Measurements from ENCODE around the gene ASIC4.

ASIC4 gene

DNA sequence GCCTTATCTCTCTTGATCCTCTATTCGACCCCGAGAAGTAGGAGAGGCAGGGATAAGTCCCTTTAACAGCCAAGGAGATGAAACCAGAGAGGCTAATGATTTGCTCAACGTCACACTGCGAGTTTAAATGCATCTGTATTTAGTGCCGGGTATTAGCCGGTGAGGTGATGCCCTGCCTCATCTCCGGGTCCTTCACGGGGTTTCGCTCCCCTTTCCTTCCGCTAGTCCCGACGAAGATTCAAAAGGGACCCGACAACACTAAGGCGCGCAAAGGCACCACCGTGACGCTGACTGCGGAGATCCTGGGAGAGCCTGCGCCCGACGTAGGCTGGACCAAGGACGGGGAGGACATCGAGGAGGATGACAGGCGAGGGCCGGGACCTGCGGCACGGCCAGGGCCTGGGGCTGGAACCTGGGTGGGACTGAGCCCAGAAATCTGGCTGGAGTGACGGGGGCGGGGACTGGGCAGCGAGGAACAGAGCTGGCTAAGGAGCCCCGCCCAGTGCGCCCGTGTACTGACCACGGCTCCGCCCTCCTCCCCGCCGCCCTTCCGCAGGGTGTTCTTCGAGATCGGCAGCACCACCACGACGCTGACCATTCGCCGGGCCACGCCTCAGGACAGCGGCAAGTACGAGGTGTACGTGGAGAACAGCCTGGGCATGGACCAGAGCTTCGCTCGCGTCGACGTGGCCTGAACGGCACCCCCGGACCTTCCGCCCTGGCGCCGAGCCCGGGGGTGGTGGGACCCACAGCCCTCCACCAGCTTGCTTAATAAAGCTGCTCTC is 16.6 kb upstream of the ASIC4 start:
- H3K36me3 ChIP-seq (ENCODE audit: control insufficient read depth, insufficient read depth, low read length) = peaks cover 3% of the 10 kb centered on the region
- peak; percentile 47 for DNase-seq (ENCODE audit: extremely low read depth, insufficient read length)
- no peak for TF ChIP-seq CTCF (IDR thresholded peaks at IDR 0.05; ENCODE audit: insufficient read depth, low read length, poor library complexity, severe bottlenecking)
- H3K4me3 ChIP-seq (replicated peaks; ENCODE audit: low read depth, low read length) = peak overlapping the region; percentile 83
- no peaks in the 10 kb centered on the region; the same call in 1 of the 2 replicates for H3K27me3 ChIP-seq (replicated peaks; ENCODE audit: control insufficient read depth, insufficient read depth, low read length)

- Histone ChIP-seq H3K27me3 (replicated peaks; ENCODE audit: control insufficient read depth, insufficient read depth, low read length) (no peaks in the 10 kb centered on the region; the same call in 1 of the 2 replicates), H3K36me3 (ENCODE audit: control insufficient read depth, insufficient read depth, low read length) (peaks cover 4% of the 10 kb centered on the region), H3K4me3 (replicated peaks; ENCODE audit: low read depth, low read length) (peak within 1 kb of the TSS; percentile 83)
- no peak for TF ChIP-seq CTCF (IDR thresholded peaks at IDR 0.05; ENCODE audit: insufficient read depth, low read length, poor library complexity, severe bottlenecking)
- DNase-seq (ENCODE audit: extremely low read depth, insufficient read length) = peak; percentile 91
Measured at GRCh38 chr2:219498280-219499057, 15.8 kb upstream of the ASIC4 start, which contains the start of gene GMPPA. Gene GMPPA (plus strand): TSS chr2:219498891. CDS start chr2:219499976, 1,085 bp downstream.

DNA sequence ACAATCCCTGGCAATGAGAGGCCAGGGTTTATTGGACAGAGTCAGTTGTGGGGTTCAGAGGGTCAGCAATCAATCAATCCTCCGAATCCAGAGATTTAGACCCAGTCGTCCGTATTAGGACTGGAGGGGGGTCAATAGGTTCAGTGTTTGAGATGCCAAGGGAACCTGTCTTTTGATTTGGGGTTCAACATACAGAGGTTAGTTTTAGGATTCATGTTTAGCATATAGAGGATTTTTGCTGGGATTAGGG is 15.3 kb upstream of the ASIC4 start:
- Histone ChIP-seq H3K36me3 (ENCODE audit: control insufficient read depth, insufficient read depth, low read length) (peaks cover 8% of the 10 kb centered on the region), H3K4me3 (replicated peaks; ENCODE audit: low read depth, low read length) (peak overlapping the region; percentile 83), H3K27me3 (replicated peaks; ENCODE audit: control insufficient read depth, insufficient read depth, low read length) (no peaks in the 10 kb centered on the region; the same call in 1 of the 2 replicates)
- TF ChIP-seq CTCF (IDR thresholded peaks at IDR 0.05; ENCODE audit: insufficient read depth, low read length, poor library complexity, severe bottlenecking) = no peak
- no peak for DNase-seq (ENCODE audit: extremely low read depth, insufficient read length)

GRCh38 chr2:219499555-219499954 is 14.7 kb upstream of the ASIC4 start:
- DNase-seq (ENCODE audit: extremely low read depth, insufficient read length) = no peak
- no peaks in the 10 kb centered on the region; the same call in 1 of the 2 replicates for H3K27me3 ChIP-seq (replicated peaks; ENCODE audit: control insufficient read depth, insufficient read depth, low read length)
- no peak for TF ChIP-seq CTCF (IDR thresholded peaks at IDR 0.05; ENCODE audit: insufficient read depth, low read length, poor library complexity, severe bottlenecking)
- H3K4me3 ChIP-seq (replicated peaks; ENCODE audit: low read depth, low read length) = peak overlapping the region; percentile 83
- peaks cover 11% of the 10 kb centered on the region for H3K36me3 ChIP-seq (ENCODE audit: control insufficient read depth, insufficient read depth, low read length)

GRCh38 chr2:219500135-219500534 is 14.1 kb upstream of the ASIC4 start:
- DNase-seq (ENCODE audit: extremely low read depth, insufficient read length) = no peak
- TF ChIP-seq CTCF (IDR thresholded peaks at IDR 0.05; ENCODE audit: insufficient read depth, low read length, poor library complexity, severe bottlenecking) = peak; percentile 45
- peaks cover 15% of the 10 kb centered on the region for H3K36me3 ChIP-seq (ENCODE audit: control insufficient read depth, insufficient read depth, low read length)
- peak overlapping the region; percentile 83 for H3K4me3 ChIP-seq (replicated peaks; ENCODE audit: low read depth, low read length)
- H3K27me3 ChIP-seq (replicated peaks; ENCODE audit: control insufficient read depth, insufficient read depth, low read length) = no peaks in the 10 kb centered on the region; the same call in 1 of the 2 replicates

Measured in GM06990 (cell line).